Activated T-helper 17 cell treated with anti-CD3 and anti-CD28 coated beads, Interleukin-2, amount 50 U/mL, for 72 hours (primary cell): ENCODE data around the gene CTTN. TPM values are rescaled to one million over a fixed set of nuclear protein-coding genes. Genes with fewer than 3 reads are reported as not detected.

Source experiments
- ATAC-seq: fragments of 150-1000 bp; cut with Tn5 transposase; replicated peaks from 2 replicates; pipeline ENCODE4 v1.10.0; 2021; ENCODE audit warnings: mild to moderate bottlenecking, moderate library complexity
- H3K27ac Mint-ChIP-seq: one replicate; pipeline ENCODE4 v1.8.0; 2022; ENCODE audit warnings: mixed read lengths
- H3K27me3 Mint-ChIP-seq: one replicate; pipeline ENCODE4 v1.8.0; 2022; ENCODE audit warnings: mixed read lengths
- H3K36me3 Mint-ChIP-seq: one replicate; pipeline ENCODE4 v1.8.0; 2022; ENCODE audit warnings: low read depth, mild to moderate bottlenecking, mixed read lengths
- H3K4me1 Mint-ChIP-seq: one replicate; pipeline ENCODE4 v1.8.0; 2022; ENCODE audit warnings: mixed read lengths
- H3K4me3 Mint-ChIP-seq: one replicate; pipeline ENCODE4 v1.8.0; 2022; ENCODE audit warnings: mild to moderate bottlenecking, mixed read lengths
- H3K9me3 Mint-ChIP-seq: one replicate; pipeline ENCODE4 v1.8.0; 2022; ENCODE audit warnings: mixed read lengths
- total RNA-seq, 2 donors: library from RNA; stranded (reverse); gene quantifications; one replicate each; pipeline ENCODE4 v1.2.3, GENCODE V29; 2022

CTTN gene
- total RNA-seq, 2 donors from 2014 or later = 8.7 to 36.1 TPM

DNA sequence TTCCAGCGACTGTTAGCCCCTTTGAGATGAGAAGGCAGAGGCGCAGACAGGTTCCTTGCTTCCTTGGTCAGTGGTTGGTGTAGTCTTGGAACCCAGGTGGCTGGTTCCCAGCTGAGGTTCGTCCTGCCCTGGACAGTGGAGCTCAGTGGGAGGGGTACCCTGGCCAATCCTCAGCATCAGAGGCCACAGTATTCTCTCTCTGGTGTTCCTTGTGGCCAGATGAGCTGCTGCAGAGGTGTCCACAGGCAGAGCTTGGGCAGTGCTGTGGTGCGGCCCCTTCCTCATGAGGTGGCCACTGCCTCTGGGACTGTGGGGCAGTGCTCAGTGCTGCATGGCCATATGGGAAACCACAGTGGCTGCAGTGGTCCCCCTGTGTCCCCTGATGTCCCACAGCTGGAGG, 61.8 kb downstream of the CTTN start:
- Mint-ChIP-seq H3K27ac (no peak overlapping the region), H3K4me1 (no peaks in the 10 kb centered on the region), H3K9me3 (no peaks in the 10 kb centered on the region), H3K27me3 (peaks cover 18% of the 10 kb centered on the region), H3K4me3 (no peak overlapping the region), H3K36me3 (no peaks in the 10 kb centered on the region)
- no peak for ATAC-seq

DNA sequence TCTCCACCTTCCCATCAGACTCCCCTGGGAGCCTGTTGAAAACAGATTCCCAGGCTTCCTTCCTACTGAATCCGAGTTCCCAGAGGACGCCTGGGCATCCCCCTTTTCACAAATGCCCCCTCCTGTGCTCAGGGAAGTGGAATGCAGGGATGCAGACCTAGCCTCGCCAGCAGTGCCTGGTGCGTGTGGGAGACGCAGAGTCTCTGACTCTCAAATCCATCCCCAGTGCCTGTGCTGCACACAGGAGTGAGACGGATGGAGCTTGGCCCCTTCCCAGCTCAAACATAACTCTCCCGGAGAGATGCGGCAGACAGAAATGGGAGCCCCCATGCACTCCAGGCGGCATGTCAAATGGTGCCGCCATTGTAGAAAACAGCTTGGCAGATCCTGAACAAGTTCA, 62.6 kb downstream of the CTTN start:
- H3K4me3 Mint-ChIP-seq = no peak overlapping the region
- H3K9me3 Mint-ChIP-seq = no peaks in the 10 kb centered on the region
- H3K27ac Mint-ChIP-seq = no peak overlapping the region
- no peaks in the 10 kb centered on the region for H3K36me3 Mint-ChIP-seq
- no peak for ATAC-seq
- H3K27me3 Mint-ChIP-seq = peaks cover 24% of the 10 kb centered on the region
- no peaks in the 10 kb centered on the region for H3K4me1 Mint-ChIP-seq

DNA sequence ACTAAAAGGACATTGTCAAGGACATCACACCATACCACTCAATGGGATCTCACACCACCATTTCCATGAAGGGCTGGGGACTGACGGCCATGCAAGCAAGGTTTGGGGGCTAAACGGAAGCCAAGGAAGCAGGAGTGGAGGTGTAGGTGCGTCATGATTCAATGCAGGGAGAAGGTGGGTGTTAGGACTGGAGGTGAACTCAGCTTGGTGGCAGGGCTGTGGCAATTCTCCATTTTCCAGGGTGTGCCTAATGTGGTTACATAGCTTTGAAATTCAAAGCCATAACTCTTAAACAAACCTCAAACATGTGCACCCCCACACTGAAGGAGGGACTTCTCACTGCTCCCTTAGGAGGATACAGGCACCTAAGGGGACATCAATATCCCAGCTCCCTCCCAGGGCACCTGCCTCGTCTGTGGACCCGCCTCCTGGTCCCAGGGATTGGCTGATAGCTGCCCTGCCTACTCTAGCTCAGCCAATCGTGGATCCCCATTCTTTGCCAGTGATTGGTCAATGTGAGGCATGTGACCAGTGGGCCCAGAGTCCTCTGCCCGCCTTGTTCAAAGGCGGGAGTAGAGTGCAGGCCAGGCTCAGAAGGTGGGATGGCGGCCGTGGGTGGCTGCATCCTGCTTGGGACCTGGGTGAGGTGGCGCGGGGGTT, 64.6 kb downstream of the CTTN start:
- H3K9me3 Mint-ChIP-seq = no peaks in the 10 kb centered on the region
- H3K4me3 Mint-ChIP-seq = no peak overlapping the region
- peaks cover 24% of the 10 kb centered on the region for H3K27me3 Mint-ChIP-seq
- H3K36me3 Mint-ChIP-seq = no peaks in the 10 kb centered on the region
- no peak for ATAC-seq
- no peaks in the 10 kb centered on the region for H3K4me1 Mint-ChIP-seq
- no peak overlapping the region for H3K27ac Mint-ChIP-seq

DNA sequence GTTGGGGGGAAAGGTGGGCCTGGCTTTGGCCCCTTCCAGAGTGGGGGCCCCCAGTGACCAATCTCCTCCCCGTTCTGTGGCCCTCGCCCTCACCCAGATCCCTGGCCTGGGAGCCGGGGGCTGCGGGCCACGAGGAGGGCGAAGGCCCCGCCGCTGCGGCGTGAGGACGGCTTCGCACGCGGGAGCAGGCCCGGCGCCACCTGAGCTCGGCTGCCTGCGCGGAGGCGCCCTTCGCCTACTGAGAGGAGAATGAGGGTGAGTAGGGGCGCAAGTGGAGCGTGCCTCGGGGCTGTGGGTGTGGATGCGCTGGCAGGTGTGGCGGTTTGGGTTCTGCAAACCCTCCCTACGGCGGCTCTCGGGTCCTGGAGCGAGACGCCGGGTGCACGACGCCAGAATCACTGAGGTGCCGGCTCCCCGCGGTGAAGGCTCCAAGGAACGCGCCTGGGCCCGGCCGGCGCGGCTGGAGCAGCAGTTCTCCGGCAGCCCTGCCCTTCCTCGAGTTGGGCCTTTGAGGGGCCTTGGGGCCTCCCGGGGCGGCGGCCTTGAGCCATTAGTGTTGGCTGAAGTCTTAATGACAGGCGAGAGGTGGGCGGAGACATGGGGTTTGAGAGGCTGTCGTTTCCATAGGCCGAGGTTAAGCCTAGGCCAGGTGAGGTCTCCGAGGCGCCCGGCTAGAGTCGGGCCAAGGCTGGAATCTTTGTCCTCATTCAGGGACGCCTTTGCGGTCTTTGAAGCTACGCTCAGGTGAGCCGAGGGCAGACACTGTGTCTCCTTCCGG, 65.3 kb downstream of the CTTN start:
- H3K4me1 Mint-ChIP-seq = no peaks in the 10 kb centered on the region
- no peaks in the 10 kb centered on the region for H3K36me3 Mint-ChIP-seq
- no peaks in the 10 kb centered on the region for H3K9me3 Mint-ChIP-seq
- peaks cover 23% of the 10 kb centered on the region for H3K27me3 Mint-ChIP-seq
- no peak for ATAC-seq
- H3K4me3 Mint-ChIP-seq = no peak overlapping the region
- H3K27ac Mint-ChIP-seq = no peak overlapping the region

DNA sequence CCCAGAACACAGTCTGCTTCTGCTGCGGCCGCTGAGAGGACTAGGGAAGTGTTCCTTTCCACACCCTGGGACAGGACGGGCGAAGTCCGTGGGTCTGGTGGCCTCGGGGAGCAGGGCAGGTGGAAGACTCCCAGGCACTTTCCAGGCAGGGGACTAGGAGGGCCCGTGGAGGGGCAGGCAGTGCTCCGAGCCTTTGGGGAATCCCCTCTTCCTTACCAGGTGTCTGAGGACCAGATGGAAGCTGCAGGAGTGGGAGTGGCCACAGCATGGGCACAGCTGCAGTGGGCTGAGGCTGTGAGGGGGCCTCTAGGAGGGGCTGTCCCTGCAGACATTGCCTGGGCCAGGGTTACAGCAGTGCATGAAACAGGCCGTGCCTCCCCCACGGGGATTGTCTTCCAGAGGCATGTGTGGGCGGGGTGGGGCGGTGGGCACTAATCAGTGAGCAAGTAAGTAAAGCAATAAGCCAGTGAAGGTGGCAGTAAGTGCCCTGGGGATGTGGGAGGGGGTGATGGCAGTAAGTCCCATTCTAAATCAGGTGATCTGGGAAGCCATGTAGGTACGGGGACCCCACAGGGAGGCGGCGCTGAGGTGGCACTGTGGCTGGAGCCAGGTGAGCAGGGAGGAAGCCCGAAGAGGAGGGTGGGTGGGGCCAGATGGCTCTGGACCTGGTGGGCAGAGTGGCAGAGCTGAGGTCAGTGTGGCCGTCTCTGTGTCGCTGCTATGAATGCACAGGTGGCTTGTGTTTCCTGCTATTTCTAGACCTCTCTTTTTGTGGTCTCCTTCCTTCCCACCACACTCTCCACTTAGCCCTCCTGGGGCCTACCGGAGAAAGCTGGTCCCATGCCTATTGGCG, 66.4 kb downstream of the CTTN start:
- ATAC-seq = no peak
- no peaks in the 10 kb centered on the region for H3K9me3 Mint-ChIP-seq
- H3K27ac Mint-ChIP-seq = no peak overlapping the region
- H3K36me3 Mint-ChIP-seq = no peaks in the 10 kb centered on the region
- H3K4me3 Mint-ChIP-seq = no peak overlapping the region
- H3K27me3 Mint-ChIP-seq = peaks cover 17% of the 10 kb centered on the region
- H3K4me1 Mint-ChIP-seq = no peaks in the 10 kb centered on the region

DNA sequence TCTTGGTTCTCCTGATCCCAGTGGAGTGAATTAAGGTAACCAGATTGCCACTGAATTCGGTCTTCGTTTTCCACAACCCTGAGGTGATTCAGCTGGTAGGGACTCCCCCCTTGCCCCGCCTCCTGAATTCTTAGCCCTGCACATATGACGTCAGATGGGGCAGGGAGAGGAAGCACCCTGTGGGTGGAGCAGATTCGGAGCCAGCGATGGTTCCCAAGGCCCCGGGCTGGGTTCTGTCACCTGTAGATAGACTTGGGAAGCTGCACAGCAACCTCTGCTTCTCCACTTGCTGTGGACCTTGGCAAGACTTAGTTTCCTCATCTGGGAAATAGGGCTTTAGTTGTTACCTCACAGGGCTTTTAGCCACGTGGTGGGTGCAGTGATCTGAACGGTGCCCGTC, 67.8 kb downstream of the CTTN start:
- Mint-ChIP-seq H3K27ac (no peak overlapping the region), H3K36me3 (no peaks in the 10 kb centered on the region), H3K9me3 (no peaks in the 10 kb centered on the region), H3K4me1 (peaks cover 3% of the 10 kb centered on the region), H3K27me3 (peaks cover 17% of the 10 kb centered on the region), H3K4me3 (no peak overlapping the region)
- peak; percentile 72 for ATAC-seq

DNA sequence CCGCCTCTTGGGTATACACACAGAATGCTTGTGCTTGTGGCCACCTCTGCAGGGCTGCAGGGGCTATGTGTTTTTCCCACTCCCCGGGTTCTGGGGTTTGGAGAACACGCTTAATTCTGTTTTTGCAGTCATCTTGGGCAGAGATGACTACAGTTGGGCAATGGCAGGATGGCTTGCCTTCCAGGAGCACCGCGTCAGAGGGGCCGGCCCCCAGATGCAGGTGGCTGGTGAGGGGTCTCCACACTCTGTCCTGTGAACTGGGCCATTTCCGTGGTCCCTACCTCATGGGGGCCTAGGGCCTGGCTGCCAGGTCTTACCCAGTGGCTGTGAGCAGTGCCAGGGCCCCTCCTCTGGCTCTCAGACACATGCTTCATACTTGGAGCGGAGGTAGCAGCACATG, 68.3 kb downstream of the CTTN start:
- H3K36me3 Mint-ChIP-seq = no peaks in the 10 kb centered on the region
- H3K27me3 Mint-ChIP-seq = peaks cover 14% of the 10 kb centered on the region
- no peaks in the 10 kb centered on the region for H3K9me3 Mint-ChIP-seq

DNA sequence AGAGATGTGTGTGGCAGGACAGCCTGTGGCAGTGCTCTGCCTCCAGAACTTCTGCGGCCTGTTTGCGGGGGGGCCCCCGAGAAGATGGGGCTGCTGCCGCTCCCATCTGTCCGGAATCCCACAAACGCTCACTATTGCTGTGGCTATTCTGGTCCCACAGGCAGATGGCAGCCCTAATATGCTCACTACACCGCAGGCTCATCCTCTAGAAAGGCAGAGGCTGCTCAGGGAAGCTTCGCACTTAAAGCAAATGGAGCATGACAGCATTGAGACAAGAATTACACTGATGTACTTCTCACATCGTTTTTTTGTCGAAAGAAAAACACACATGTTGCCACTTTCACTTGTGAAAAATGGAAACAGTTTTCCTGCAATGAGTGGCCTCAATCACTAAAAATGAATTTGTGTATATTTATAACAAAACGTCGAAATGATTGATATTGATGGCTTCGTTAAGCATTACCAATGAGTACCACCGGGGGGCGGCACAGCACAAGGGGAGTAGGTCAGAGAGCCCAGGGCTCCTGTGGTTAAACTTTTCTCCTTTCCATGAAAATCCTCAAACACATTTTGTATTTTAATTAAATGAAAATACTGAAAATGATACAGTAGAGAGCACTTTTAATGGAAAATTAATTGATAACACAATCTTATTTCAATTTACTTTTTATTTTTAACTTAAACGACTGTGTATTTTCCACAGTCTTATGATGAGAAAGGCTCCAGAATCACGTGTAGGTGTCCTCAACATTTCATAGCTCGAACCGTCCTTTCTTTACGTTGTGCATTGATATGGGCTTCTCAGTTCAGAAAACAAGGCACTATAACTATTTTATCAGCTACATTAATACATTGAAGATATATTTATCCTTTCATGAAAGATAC, 69.1 kb downstream of the CTTN start:
- Mint-ChIP-seq H3K4me1 (peaks cover 3% of the 10 kb centered on the region), H3K9me3 (no peaks in the 10 kb centered on the region), H3K4me3 (no peak overlapping the region), H3K36me3 (no peaks in the 10 kb centered on the region), H3K27ac (no peak overlapping the region), H3K27me3 (peaks cover 14% of the 10 kb centered on the region)
- ATAC-seq = no peak

More for the DNA sequence above, 68.3 kb downstream of the CTTN start:
- H3K4me1 Mint-ChIP-seq = peaks cover 3% of the 10 kb centered on the region
- ATAC-seq = no peak
- H3K27ac Mint-ChIP-seq = no peak overlapping the region
- no peak overlapping the region for H3K4me3 Mint-ChIP-seq

DNA sequence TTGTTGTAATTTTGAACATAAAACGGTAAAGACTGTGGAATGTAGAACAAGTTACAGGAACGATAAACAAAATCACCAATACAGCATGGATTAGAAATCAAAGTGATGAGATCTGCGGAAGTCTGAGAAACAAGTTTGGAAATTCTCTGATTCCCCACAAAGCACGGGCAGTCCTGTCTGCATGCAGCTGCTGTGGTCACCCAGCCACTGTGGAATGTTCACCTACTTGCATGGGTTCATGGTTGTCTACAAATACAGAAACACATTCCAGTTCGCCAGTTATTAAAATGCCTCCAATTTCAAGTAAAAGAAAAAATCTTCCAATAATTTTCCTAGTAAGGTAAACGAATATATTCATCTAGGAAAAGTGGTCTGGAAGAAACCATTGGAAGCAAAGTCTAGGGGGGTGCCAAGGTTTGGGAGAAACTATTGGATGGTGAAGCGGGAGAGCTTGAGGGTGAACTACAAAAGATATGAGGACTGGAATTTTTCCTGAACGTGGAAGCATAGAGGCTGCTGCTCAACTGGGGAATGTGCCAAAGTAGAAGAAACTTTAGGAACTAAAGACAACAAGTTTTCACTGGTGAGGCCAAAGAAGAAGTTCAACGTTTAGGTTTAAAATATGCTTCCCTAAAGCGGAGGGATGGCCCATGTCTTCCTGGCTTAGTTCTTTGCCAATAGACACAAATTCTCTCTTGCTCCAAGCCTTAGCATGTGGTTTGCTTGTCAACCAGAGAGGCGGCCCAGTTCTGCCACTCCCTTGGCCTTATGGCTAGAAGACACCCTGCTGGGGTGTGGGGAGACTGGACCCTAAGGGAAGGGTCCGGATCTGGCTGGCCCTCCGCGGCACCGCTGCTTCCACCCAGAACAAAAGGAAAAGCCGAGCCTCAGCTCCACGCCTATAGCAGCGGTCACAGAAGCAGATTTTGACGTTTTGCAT, 70.2 kb downstream of the CTTN start:
- H3K27ac Mint-ChIP-seq = no peak overlapping the region

DNA sequence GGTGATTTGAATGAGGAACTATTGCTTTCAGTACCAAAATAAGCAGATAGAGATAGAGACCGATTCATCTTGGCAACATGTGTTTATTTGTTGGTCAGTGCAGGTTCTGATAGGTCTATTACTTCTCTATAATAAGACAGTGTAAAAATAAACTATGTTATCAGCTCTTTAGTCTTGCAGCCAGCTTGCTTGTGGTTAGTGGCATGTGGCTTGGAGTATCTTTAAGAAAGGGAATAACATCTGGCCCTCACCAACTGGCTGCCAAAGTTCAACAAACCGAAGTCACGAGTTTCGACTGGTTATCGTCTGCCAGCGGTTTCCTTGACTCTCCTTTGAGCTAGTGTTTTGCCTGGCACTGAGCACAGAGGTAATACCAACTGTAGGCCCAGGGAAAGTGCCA, 71.8 kb downstream of the CTTN start:
- Mint-ChIP-seq H3K36me3 (no peaks in the 10 kb centered on the region), H3K9me3 (no peaks in the 10 kb centered on the region), H3K4me1 (peaks cover 3% of the 10 kb centered on the region), H3K27me3 (peaks cover 11% of the 10 kb centered on the region), H3K4me3 (no peak overlapping the region), H3K27ac (no peak overlapping the region)
- ATAC-seq = no peak

More for the DNA sequence above, 70.2 kb downstream of the CTTN start:
- H3K9me3 Mint-ChIP-seq = no peaks in the 10 kb centered on the region
- no peaks in the 10 kb centered on the region for H3K36me3 Mint-ChIP-seq
- peaks cover 14% of the 10 kb centered on the region for H3K27me3 Mint-ChIP-seq
- H3K4me3 Mint-ChIP-seq = no peak overlapping the region
- H3K4me1 Mint-ChIP-seq = peaks cover 3% of the 10 kb centered on the region
- ATAC-seq = no peak

DNA sequence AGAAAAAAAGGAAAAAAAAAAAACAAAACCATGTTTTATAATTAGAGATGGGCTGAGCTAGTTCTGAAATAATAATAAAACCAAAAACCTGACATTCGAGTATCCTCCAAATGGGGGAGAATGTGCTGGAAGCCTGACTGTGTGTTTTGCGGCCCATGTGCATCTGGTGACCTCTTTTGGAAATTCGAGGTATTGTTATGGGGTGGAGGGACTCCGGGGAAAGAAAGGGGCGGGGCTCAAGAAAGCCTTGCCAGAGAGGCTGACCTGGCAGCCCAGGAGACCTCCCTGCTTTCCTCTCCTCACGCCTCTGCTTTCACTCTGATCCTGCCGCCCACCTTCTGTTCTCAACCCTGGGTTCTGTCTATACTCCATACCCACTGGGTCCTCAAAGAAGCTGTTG, 72.9 kb downstream of the CTTN start:
- ATAC-seq = no peak
- no peak overlapping the region for H3K4me3 Mint-ChIP-seq
- H3K27ac Mint-ChIP-seq = no peak overlapping the region
- peaks cover 5% of the 10 kb centered on the region for H3K27me3 Mint-ChIP-seq
- H3K36me3 Mint-ChIP-seq = no peaks in the 10 kb centered on the region
- H3K9me3 Mint-ChIP-seq = no peaks in the 10 kb centered on the region
- peaks cover 3% of the 10 kb centered on the region for H3K4me1 Mint-ChIP-seq

DNA sequence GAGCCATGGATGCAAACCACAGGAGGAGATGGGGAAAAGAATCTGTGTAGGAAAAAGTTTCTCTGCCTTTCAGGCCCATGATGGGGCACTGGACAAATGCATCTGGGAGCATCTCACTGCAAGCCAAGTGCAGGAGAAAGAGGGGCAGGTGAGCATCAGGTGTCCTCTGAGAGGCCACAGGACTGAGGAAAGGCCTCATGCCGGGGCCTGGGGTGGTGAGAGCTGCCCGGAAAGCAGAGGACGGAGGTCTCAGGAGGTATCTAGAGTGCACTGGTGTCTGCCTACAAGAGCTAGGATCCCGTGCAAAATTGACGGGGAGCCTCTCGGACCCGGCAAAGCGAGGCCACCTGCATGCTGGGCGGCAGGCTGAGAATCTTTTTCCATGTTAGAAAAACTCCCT, 73.9 kb downstream of the CTTN start:
- Mint-ChIP-seq H3K4me1 (peaks cover 3% of the 10 kb centered on the region), H3K27me3 (peaks cover 5% of the 10 kb centered on the region), H3K27ac (no peak overlapping the region), H3K9me3 (no peaks in the 10 kb centered on the region), H3K36me3 (no peaks in the 10 kb centered on the region), H3K4me3 (no peak overlapping the region)
- no peak for ATAC-seq

DNA sequence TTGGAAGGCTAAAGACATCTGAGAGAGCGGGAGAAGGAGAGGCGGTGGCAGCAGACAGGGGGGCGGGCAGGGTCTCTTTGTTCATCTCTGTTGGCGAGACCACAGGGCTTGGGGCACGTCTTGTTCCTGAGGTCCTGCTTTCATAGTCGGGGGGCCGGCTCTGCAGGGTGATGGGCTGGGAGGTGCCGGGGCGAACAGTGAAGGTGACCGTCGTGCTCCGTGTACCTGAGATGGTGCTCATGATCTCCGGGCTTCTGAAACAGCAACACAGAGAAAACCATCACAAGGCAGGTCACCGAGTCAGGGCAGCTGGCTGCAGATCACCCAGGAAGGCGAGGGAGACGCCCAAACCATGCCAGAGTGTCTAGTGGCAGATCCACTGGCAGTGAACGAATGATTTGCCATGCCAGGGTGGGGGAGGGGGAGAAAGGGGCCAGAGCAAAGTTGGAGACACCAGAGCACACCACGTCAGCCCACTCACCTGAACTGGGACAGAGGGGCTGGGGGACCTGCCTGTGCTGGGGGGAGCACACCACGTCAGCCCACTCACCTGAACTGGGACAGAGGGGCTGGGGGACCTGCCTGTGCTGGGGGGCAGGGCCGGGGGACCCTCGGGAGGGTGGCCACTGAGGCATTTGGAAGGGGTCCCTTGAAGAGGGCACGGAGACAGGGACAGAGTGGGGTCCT, 75.0 kb downstream of the CTTN start:
- Mint-ChIP-seq H3K27me3 (peaks cover 5% of the 10 kb centered on the region), H3K27ac (no peak overlapping the region), H3K4me3 (no peak overlapping the region), H3K9me3 (no peaks in the 10 kb centered on the region), H3K4me1 (peaks cover 3% of the 10 kb centered on the region), H3K36me3 (no peaks in the 10 kb centered on the region)
- ATAC-seq = no peak
